Measurements from ENCODE around the gene SEC14L3.
"Not testable (repeated sequence)": the region's sequence is repeated elsewhere in the genome, so short reads cannot be mapped to it uniquely, and the experiment has no call there.

The SEC14L3 gene

DNA sequence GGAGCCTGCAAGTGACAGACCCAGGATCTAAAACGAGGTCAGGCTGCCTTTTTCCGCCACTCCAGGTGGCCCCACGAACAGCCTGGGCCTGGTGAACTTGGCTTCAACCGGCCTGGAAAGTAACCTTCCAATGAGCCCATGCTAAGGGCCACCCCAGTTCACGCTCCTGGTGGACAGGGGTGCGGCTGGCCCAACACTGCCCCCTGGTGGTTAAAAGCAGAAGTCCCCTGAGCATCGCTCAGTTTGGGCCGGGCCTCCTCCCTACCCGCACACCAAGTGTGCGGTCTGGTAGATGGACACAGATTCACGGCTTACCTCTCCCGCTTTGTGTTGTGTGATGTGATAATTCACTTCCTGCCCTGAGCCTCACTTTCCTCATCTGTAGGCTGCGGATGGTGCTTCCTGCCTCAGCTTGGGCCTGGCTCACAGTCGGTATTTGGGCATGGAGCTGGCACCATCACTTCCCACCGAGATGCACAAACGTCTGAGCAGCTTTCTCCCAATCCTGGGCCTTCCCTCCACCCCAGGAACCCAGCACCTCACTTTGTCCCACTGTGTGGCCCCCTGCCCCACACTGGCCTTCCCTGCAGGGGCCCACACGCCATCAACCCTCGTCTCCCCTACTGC is 13.7 kb upstream of the SEC14L3 start:
- DNase-seq, result peak; percentile 71

DNA sequence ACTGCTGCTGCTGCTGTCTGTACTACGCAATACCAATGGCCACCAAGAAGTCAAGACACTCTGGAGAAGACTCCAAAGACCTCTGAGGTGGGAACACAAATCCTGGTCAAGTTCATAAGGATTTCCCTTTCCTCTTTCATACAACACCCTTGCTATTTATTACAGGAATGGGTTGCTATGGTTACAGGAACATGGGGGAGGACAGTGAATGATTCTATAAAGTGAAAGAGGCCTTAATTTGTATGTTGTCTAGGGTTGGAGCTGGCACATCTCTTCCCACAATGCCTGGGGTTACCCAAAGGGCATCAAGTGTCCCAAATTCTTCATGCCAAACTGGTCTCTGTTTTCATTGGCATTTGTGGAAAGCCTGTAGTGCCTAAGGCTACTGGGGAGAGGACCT is 11.4 kb upstream of the SEC14L3 start:
- DNase-seq, result no peak

DNA sequence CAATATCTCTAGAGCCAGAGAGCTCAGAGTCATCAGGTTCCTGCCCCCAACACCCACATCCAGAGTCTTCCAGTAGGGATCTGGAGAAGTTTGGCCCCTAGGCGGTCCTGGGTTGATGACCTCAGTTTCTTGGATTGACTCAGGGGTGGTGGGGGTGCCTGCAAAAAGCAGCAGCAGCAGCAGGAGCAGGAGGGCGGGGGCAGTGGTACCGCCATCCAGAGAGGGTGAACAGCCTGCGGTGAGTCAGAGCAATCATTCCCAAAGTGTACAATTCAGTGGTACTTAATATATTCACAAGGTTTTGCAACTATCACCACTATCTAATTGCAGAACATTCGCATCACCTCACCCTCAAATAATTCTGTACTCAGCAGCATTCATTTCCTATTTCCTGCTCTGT is 9.9 kb upstream of the SEC14L3 start:
- no peak for DNase-seq

DNA sequence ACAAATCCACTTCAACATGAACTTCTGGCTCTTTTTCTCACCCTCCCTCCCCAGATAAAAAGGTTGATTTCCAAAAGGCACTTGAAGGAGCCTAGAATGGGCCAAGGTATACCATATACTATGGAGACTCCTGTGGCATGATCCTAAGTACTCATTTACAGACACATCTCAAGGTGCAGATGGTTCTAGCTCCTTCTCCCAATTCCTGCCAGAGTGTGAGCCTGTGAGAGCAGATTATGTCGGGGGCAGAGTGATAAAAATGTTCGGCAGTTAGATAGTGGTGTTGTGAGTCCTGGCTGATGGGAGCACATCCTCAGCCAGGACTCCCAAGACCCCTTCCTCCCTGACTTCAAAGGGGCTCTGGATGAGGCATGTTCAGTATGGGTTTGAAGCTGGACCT is 8.2 kb upstream of the SEC14L3 start:
- DNase-seq, result no peak

DNA sequence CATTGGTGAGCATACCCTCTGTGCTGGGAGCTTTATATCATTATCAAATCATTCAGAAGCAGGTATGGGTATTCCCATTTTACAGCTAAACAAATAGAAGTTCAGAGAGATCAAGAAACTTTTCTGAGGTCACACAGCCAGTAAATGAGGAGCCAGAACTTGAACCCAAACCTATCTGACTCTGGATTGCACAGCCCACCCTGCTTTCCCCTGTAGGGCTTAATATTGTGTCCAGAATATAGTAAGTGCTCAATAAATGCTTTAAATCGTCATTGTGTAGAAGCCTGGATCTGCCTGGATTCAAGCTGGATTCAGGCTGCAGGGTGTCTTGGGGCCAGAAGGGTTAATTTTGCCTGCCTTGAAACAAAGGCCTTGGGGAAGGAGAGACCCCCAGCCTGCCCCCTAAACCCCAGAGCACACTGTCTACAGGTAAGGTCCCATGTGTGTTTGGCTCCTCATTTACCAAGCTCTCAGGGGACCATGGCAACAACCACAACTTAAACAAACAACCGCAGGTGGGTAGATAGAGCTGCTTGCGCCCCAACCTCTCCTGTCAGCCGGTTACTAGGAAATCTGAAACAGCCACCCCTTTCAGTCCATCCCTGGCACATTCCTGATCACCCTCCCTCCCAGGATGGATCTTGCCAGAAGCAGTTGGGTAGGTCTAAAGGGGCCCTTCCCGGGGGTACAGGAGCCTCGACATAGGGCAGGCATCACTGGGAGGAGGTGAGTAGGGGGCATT is 3.0 kb upstream of the SEC14L3 start:
- DNase-seq, result no peak

DNA sequence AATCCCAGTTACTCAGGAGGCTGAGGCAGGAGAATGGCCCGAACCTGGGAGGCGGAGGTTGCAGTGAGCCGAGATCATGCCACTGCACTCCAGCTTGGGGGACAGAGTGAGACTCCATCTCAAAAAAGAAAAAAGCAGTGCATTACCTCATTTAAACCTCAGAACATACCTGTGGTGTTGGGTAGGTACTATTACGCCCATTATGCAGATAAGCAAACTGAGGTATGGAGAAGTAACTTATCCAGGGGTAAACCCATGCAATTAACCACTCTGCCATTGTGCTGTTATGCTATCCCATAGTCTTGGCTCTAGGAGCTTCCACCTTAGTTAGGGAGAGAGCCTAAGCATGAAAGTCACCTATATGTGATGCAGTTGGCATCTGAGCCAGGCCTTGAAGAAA is 2.3 kb upstream of the SEC14L3 start:
- DNase-seq, result no peak

DNA sequence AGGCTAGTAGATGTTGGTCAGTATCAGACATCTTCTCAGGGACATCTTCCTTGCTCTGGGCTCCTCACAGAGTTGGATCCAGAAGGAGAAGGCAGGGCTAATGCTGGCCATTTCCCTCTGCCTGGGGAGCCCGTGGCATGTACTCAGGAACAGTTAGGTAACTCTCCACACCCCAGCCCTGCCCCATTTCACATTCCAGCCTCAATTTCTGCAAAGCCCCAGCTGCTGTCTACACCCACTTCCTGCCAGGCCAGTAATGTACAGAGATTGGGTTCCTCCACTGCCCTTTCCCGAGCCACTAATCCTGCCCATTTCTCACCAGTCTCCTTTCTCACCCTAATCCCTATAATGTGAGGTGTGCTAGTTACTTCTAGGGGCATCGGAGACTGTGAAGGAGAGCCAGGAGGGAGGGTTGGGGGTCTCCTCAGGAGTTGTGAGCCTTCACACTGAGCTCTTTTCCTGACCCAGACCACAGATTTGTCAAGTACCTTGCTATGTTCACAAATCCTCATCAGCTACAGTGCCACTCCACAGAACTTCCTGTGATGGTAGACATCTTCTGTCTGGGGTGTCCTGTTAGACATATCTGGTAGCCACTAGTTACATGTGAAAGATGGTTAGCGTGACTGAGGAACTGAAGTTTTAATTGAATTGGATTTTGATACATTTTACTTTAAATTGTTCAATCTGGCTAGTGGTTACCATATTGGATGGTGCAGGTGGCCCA is 1.3 kb upstream of the SEC14L3 start:
- no peak for DNase-seq

DNA sequence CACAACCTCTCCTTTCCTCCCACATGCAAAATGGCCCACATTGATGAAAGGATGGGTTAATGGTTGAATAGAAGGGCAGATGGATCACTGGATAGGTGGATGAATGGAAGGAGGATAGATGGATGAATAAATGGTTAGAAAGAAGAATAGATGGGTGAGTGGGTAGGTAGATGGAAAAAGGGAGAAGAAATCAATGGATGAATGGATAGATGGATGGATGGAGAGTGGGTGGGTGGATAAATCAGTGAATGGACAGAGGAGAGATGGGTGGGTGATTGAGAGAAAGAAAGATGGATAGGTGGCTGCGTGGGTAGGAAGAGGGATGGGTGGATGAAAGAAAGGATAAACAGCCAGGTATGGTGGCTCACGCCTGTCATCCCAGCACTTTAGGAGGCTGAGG is 1.2 kb downstream of the SEC14L3 start:
- no peak for DNase-seq

DNA sequence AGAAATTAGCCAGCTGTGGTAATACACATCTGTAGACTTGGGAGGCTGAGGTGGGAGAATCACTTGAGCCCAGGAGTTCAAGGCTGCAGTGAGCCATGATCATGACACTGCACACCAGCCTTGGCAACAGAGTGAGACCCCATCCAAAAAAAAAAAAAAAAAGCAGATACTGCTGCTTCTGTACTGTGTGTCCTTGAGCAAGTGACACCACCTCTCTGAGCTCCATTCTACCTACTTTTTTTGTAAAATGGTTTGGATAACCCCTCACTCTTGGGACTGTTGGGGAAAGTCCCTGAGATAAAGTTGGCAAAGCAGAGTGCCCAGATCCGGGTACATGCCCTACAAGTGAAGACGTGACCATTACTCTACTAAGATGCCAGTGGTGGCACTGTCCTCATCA is 2.7 kb downstream of the SEC14L3 start:
- DNase-seq, result no peak

DNA sequence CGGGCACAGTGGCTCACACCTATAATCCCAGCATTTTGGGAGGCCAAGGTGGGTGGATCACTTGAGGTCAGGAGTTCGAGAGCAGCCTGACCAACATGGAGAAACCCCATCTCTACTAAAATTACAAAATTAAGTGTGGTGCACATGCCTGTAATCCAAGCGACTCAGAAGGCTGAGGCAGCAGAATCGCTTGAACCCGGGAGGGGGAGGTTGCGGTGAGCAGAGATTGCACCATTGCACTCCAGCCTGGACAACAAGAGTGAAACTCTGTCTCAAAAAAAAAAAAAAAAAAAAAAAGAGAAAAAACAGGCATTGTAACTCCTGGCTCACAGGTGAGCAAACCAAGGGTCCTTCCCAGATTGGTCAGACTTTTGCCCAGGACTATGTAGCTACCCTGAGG is 11.3 kb downstream of the SEC14L3 start:
- DNase-seq, result not testable (repeated sequence)

DNA sequence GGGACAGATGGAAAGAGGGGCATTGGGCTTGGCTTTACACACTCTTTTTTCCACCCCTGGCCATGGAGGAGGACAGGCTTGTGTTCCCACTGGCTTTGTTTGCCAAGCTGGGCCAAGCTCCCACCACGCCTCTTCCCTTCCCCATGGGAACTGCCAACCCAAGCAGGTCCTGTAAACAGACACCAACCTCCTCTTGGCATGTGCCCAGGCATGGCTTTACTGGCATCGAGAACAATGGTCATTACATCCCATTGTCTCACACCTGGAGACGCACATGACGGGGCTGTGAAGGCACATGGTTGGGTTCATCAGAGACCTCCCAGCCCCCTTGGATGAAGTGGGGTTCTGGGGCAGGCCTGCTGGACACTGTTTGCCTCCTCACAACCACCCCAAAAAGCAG is 11.7 kb downstream of the SEC14L3 start:
- no peak for DNase-seq

DNA sequence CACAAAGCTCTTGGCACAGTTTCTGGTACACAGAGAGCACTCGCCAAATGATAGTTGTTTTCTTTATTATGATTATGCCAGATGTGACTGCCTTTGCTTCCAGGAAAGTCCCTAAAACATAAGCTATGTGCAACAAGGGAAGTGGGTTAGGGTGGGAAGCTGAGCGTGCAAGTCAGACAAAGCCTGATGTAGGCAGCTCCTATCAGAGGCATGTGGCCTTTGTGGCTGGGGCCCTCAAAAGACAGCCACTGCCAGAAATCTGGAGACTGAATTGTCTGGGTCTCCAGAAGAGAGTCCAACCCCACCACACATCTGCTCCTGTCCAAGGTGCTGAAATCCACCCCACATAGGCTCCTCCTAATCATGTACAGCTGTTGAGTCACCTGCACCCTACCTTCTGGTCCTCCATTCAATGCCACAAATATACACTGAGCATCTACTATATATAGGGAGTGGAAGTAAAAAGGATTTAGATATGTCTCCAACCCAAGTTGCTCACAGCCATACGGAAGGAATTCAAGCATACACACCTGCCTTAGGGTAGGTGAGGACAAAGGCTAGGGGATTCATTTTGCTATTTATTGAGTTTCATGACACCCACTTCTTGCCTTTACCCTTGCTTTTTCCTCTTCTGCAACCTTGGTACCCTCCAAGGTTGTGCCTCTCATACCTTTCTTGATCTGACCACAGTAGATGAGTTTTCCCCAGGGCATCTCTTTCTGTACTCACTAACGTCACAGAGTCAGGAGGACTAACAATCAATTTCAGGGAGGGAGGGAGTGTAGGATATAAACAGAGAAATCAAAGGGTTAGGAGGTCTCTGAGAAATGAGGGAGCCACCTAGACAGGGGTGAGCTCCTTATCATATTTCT is 12.4 kb downstream of the SEC14L3 start:
- DNase-seq, result peak; percentile 45

DNA sequence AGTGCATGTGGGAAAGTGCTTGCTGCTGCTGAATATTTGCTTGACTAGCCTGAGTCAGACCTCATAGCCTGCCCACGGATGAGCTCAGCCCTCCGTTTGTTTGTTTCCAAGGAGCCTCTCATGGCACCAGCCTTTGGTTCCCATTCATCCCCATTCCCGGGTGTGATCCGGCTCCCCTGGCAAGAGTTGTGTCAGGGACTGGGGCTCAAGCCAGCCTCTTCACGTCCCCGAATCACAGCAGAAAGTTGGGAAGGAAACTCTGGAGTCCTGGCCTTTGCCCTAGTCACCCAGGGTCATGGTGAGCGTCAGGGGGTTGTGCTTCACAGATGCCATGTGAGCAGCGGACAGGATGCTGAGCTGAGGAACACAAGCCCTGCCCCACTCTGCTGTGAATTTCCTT is 13.8 kb downstream of the SEC14L3 start:
- no peak for DNase-seq

DNA sequence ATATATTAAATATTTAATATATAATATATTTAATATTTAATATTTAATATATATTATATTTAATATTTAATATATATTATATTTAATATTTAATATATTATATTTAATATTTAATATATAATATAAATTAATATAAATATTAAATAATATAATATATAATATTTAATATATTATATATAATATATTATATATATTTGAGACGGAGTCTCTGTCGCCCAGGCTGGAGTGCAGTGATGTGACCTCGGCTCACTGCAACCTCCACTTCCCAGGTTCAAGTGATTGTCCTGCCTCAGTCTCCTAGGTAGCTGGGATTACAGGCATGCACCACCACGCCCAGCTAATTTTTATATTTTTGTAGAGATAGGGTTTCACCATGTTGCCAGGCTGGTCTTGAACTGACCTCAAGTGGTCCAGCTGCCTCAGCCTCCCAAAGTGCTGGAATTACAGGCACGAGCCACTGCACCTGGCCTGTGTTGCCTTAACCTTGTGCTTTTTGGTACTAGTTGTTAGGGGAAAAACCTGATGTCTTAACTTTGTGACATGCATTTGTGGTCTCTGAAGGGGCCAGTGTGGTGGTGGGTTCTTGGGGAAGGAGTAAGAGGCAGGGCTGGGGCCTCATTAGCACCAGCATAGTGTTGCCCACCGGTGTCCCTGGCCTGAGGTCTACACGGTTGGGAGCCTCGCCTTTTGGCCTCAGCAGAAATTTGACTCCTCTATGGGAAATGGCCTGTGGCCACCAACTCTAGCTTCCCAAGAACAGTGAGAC is 16.6 kb downstream of the SEC14L3 start:
- DNase-seq, result no peak

DNA sequence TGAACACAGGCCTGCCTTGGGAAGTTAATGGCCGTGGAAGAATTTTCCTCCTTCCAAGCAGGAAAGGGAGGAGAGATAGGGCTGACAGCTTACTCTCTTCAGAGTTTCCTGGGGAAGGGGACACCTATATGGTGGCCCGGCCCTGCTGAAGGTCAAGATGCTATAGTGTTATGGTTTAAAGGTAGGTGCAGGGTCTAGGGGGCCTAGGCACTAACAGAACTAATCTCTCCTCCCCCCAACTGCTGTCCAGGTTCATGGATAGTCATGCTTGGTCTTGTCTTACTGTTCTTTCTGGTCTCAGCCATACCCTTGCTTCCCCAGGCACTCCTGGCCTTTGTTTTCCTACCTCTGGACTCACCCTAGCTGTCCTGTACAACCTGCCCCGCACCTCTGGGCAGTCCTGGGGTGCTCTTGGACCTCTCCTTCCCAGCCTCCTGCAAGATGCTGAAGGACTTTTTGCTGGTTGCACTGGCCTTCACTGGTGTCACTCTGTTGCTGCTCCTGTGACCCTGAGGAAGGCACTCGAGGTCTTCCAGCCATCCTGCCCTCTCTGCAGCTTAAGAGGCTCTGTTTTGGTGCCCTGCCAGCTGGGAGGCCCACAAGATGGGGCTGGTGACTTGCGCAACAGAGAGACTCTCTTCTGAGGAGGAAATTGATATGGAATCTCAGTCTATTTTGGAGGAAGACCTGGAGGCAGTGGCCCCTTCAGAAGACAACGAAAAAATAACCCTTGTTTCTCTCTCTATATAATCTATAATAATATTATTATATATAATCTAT is 17.9 kb downstream of the SEC14L3 start:
- DNase-seq, result peak; percentile 47

DNA sequence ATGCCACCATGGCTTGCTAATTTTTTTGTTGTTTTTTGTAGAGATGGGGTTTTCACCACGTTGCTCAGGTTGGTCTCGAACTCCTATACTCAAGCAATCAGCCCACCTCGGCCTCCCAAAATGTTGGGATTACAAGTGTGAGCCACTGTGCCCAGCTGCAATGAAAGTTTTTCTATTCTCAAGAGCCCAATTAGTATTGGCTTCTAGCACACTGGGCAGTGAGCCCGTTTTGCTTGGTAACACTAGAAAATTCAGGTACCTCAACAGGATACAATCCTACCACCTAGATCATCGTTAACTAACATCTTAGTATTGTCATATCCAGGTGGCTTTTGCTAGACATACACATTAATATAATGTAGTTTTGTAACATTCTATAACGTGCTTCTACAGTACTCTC is 19.0 kb downstream of the SEC14L3 start:
- no peak for DNase-seq

DNA sequence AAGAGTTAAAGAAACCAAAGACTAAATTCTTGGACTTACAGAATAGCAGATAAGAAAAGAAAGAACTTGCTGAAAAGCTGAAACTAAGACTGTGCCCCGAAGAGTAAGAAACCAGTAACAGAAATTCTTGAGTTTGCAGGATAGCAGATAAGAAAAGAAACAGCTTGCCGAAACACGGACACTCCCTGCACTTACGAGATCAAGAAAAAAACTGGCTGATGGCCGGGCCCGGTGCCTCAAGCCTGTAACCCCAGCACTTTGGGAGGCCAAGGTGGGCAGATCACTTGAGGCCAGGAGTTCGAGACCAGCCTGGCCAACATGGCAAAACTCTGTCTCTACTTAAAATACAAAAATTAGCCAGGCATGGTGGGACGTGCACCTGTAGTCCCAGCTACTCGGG is 20.3 kb downstream of the SEC14L3 start:
- DNase-seq, result not testable (repeated sequence)

DNA sequence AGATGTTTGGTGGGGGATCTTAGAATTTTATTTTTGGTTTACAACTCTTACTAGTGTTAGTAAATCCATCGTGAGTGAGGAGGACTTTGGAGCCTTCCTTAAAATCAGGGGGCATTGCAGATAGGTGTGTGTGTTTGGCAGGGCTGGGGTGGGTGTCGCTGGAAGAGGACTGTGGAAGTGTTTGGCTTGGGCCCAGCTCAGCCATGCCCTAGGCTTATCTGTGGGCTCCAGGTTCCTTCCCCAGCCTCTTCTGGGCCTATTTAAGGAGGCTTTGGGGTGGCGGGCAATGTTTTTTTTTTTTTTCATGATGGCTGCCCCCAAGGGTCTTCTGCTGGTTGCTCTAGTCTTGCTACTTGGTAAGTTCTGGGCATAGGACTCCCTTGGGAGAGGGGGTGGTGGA is 24.2 kb downstream of the SEC14L3 start:
- no peak for DNase-seq

DNA sequence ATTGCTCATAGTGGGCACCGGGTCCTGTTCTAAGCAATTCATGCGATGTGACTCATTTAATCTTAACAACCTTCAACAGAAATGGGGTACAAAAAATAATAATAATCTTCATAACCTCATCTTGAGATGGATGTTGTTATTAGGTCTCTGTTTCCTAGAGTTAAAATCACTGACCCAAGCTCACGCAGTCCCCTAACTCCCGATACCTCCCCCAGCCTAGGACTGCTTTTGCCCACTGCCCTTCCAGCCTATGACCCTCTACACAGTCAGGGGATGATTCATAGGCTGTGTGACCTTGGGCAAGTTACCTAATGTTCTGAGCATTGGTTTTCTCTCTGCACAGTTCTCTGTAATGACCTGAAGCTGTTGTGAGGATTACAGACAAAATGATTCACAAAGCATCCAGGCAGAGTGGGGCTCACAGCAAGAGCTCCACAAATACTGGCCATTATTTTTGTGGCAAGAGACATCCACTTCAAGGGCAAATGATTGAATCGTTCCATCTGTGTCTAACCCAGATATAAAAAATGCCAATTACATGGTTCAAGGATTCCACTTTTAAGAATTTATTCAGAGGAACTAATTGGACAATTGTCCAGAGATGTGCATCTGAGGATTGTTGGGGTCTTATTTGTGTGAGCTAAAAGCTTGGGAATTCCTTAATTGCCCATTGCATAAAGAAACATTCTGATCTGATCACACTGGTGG is 26.2 kb downstream of the SEC14L3 start:
- peak; percentile 44 for DNase-seq

DNA sequence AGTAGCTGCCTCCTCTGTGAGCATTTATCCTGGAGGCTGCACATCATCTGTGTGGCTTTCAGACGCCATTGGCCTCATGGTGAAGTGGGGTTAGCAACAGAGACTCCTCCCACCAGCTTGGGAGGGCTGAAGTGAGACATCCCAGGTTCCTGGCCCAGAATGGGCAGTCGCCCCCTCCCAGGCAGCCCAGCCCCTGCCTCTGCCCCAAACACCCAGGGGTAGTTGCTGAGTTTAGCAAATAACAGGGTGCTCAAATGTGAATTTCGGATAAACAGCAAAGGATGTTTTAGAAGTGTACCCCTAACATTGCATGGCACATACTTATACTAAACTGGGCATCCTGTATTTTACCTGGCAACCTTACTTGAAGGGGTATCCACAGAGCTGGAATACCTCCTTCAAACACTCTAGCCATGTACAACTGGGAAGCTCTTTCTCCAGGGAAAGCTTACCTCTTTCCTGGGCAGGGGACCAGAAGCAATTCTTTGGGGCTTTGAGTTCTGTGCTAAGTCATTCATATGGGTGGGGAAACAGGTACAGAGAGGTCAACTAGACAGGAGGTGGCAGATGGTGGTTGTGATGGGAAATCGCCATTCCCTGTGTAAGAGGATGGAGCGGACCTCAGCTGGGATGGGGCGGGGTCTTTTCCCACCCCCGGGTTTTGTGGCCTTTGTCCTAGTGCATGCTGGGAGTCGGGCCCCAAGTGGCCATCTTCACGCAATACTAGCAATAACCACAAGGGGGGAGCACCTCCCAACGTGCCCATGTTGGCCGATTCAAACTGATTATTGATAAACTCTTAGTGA is 27.0 kb downstream of the SEC14L3 start:
- peak; percentile 88 for DNase-seq

Data from eye (tissue), 1 donor.